ENCODE data around the gene MFSD1. TPM values are rescaled to one million over a fixed set of nuclear protein-coding genes. Genes with fewer than 3 reads are reported as not detected.

Gene MFSD1
- total and polyA plus RNA-seq, 12 donors = 11.3 to 45.5 (median 23.9) TPM

GRCh38 chr3:158782283-158782989 is 19.4 kb upstream of the MFSD1 start:
- H3K4me1 ChIP-seq = peaks cover 0 to 6% (median 0%) of the 10 kb centered on the region in 9 donors
- WGBS, 2 donors = 85 to 90% methylated on average over 3 of the region's 3 CpGs

DNA sequence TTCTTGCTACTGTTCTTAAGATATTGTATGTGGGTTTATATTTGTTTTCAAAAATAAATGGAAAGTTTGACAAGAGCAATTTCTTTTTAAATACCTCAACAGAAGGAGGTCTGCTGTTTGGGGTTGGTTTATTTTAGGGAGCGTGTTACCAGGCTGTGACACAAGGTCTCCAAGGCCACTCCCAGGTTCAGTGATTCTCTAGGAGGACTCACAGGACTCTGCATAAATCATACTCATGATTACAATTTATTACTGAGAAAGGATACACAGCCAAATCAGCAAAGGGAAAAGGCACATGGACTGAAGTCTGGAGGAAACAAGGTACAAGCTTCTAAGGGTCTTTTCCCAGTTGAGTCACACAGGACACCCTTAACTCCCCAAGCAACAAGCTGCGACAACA is 18.8 kb upstream of the MFSD1 start:
- DNase-seq (no peak), ATAC-seq (no peak)
- intact Hi-C loops (cut with DNase I) = no loop called here
- peaks cover 0 to 9% (median 0%) of the 10 kb centered on the region in 11 donors for H3K9me3 ChIP-seq
- H3K36me3 ChIP-seq = no peaks in the 10 kb centered on the region
- WGBS, 2 donors = 96 to 97% methylated on average over 2 of the region's 2 CpGs
- no peak overlapping the region for H3K4me3 ChIP-seq
- TF ChIP-seq CTCF (IDR thresholded peaks at IDR 0.05) = no peak
- H3K27me3 ChIP-seq = no peaks in the 10 kb centered on the region
- H3K27ac ChIP-seq = no peak overlapping the region
- H3K4me1 ChIP-seq = no peaks in the 10 kb centered on the region

More at GRCh38 chr3:158782283-158782989, 19.4 kb upstream of the MFSD1 start:
- peaks cover 0 to 8% (median 0%) of the 10 kb centered on the region in 11 donors for H3K9me3 ChIP-seq
- DNase-seq = no peak
- H3K27me3 ChIP-seq = no peaks in the 10 kb centered on the region
- intact Hi-C loops (cut with DNase I) = no loop called here
- H3K27ac ChIP-seq = no peak overlapping the region
- no peak for ATAC-seq
- H3K4me3 ChIP-seq = no peak overlapping the region
- H3K36me3 ChIP-seq = no peaks in the 10 kb centered on the region
- TF ChIP-seq CTCF (IDR thresholded peaks at IDR 0.05) = no peak

- Histone ChIP-seq H3K4me1 (peaks cover 0 to 3% (median 0%) of the 10 kb centered on the region in 9 donors), H3K36me3 (no peaks in the 10 kb centered on the region), H3K9me3 (peaks cover 0 to 9% (median 0%) of the 10 kb centered on the region in 11 donors), H3K27ac (no peak overlapping the region), H3K4me3 (no peak overlapping the region), H3K27me3 (no peaks in the 10 kb centered on the region)
- WGBS, 2 donors = 89 to 91% methylated on average over 3 of the region's 3 CpGs
- no peak for DNase-seq
- no peak for TF ChIP-seq CTCF (IDR thresholded peaks at IDR 0.05)
- intact Hi-C loops (cut with DNase I) = loop anchor here in 2 of 10 donors (5.0 kb wide), 2 partner anchors 114 to 249 kb away; partner anchors contain the start of gene LXN (in 1 of the 2)
- ATAC-seq = no peak
Measured at GRCh38 chr3:158785972-158786371, 15.9 kb upstream of the MFSD1 start.

- H3K36me3 ChIP-seq = no peaks in the 10 kb centered on the region
- DNase-seq (no peak), ATAC-seq (no peak)
- H3K27ac ChIP-seq = no peak overlapping the region
- WGBS, 2 donors = 96 to 97% methylated on average over 1 of the region's 1 CpG
- no peaks in the 10 kb centered on the region for H3K27me3 ChIP-seq
- H3K9me3 ChIP-seq = peaks cover 0 to 9% (median 0%) of the 10 kb centered on the region in 11 donors
- H3K4me3 ChIP-seq = no peak overlapping the region
- H3K4me1 ChIP-seq = peaks cover 0 to 11% (median 0%) of the 10 kb centered on the region in 9 donors
- intact Hi-C loops (cut with DNase I) = loop anchor here in 3 of 10 donors (2.0 to 5.0 kb wide), 3 partner anchors 60 to 251 kb away; partner anchors contain the start of gene LXN (in 1 of the 3)
- no peak for TF ChIP-seq CTCF (IDR thresholded peaks at IDR 0.05)
Measured at GRCh38 chr3:158788446-158788845, 13.4 kb upstream of the MFSD1 start.

Measured in heart right ventricle (tissue), 16 donors.